SK-N-SH (cell line): ENCODE results near the gene HPS5.

Experiments used
- RFX5 ChIP-seq: IDR thresholded peaks from 2 replicates; pipeline ENCODE4 v1.6.1; 2012; ENCODE audit warnings: mild to moderate bottlenecking, improper control_type of control experiment, low read length
- TAF1 ChIP-seq: IDR thresholded peaks from 2 replicates; pipeline ENCODE4 v1.6.1; 2012; ENCODE audit warnings: low read depth, mild to moderate bottlenecking, low read length, moderate library complexity, borderline replicate concordance
- TF ChIP-seq, protein P1 (sequence below): fragments of 200-600 bp; sonication (generic); IDR thresholded peaks from 2 replicates; pipeline ENCODE4 v1.6.1; 2017; ENCODE audit warnings: antibody characterized with exemption, mild to moderate bottlenecking, moderate library complexity

GRCh38 chr11:18358646-18359045, 36.7 kb upstream of the HPS5 start:
- TF ChIP-seq, protein P1, sequence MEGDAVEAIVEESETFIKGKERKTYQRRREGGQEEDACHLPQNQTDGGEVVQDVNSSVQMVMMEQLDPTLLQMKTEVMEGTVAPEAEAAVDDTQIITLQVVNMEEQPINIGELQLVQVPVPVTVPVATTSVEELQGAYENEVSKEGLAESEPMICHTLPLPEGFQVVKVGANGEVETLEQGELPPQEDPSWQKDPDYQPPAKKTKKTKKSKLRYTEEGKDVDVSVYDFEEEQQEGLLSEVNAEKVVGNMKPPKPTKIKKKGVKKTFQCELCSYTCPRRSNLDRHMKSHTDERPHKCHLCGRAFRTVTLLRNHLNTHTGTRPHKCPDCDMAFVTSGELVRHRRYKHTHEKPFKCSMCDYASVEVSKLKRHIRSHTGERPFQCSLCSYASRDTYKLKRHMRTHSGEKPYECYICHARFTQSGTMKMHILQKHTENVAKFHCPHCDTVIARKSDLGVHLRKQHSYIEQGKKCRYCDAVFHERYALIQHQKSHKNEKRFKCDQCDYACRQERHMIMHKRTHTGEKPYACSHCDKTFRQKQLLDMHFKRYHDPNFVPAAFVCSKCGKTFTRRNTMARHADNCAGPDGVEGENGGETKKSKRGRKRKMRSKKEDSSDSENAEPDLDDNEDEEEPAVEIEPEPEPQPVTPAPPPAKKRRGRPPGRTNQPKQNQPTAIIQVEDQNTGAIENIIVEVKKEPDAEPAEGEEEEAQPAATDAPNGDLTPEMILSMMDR: no peak
- TF ChIP-seq TAF1 (no peak), RFX5 (no peak)
